IMR-90 (cell line): ENCODE data around the gene SRPRA. TPM values are rescaled to one million over a fixed set of nuclear protein-coding genes. Genes with fewer than 3 reads are reported as not detected.
A peak's percentile ranks its signal among the peaks of the same experiment; 100 is the strongest.

Source experiments
- ATAC-seq: fragments of 200-7000 bp; cut with Tn5 transposase; 2 replicates; pipeline ENCODE4 v1.9.1; 2020; ENCODE audit warnings: low read depth, mild to moderate bottlenecking, moderate library complexity
- BruUV-seq: library from RNA; stranded (reverse); fragments of 400-500 nt; replicated peaks from 2 replicates; lab custom pipeline; 2021; lab: Mats Ljungman, UMichigan
- CTCF ChIA-PET: fragments of 300-600 bp; formaldehyde crosslinking; extraction: SDS; loops from one replicate; lab custom pipeline; 2021; ENCODE audit warnings: antibody characterized with exemption; lab: Yijun Ruan, JAX
- POLR2A ChIA-PET: fragments of 300-600 bp; sonication (Branson Sonifier 250); formaldehyde crosslinking; loops from one replicate; lab custom pipeline; 2022; ENCODE audit warnings: antibody characterized with exemption; ENCODE audit not compliant: unreplicated experiment; lab: Charles Lee
- DNase-seq: peaks from one replicate; pipeline ENCODE4 v3.0.0; 2013
- H2AFZ ChIP-seq: replicated peaks from 2 replicates; pipeline ENCODE3; 2013; ENCODE audit warnings: low read length, mild to moderate bottlenecking; ENCODE audit not compliant: poor library complexity
- H2AK5ac ChIP-seq: 2 replicates; pipeline ENCODE4 v1.6.1; 2013; ENCODE audit warnings: low read depth, low read length, inconsistent platforms
- H2AK9ac ChIP-seq: replicated peaks from 2 replicates; pipeline ENCODE3; 2013; ENCODE audit warnings: mild to moderate bottlenecking, low read depth, low read length, moderate library complexity; ENCODE audit not compliant: poor library complexity
- H2BK120ac ChIP-seq: 2 replicates; pipeline ENCODE4 v1.6.1; 2013; ENCODE audit warnings: low read depth, low read length, inconsistent platforms
- H2BK15ac ChIP-seq: 3 replicates; pipeline ENCODE4 v1.6.1; 2013; ENCODE audit warnings: low read depth, low read length, inconsistent platforms
- H2BK20ac ChIP-seq: 2 replicates; pipeline ENCODE4 v1.6.1; 2013; ENCODE audit warnings: low read depth, mild to moderate bottlenecking, inconsistent platforms, low read length, moderate library complexity
- H2BK5ac ChIP-seq: 2 replicates; pipeline ENCODE4 v1.6.1; 2013; ENCODE audit warnings: mild to moderate bottlenecking, low read depth, low read length, inconsistent platforms; ENCODE audit not compliant: poor library complexity, severe bottlenecking
- H3K14ac ChIP-seq: replicated peaks from 2 replicates; pipeline ENCODE4 v1.6.1; 2013; ENCODE audit warnings: low read depth, low read length, inconsistent platforms
- H3K18ac ChIP-seq: 2 replicates; pipeline ENCODE4 v1.6.1; 2013; ENCODE audit warnings: low read depth, low read length, control low read depth
- H3K23ac ChIP-seq: 2 replicates; pipeline ENCODE4 v1.6.1; 2013; ENCODE audit warnings: low read depth, low read length, inconsistent platforms
- H3K27ac ChIP-seq: 2 replicates; pipeline ENCODE4 v1.5.1; 2013; ENCODE audit warnings: mild to moderate bottlenecking, control low read depth, low read length; ENCODE audit not compliant: insufficient read depth
- H3K27me3 ChIP-seq: 2 replicates; pipeline ENCODE4 v1.6.1; 2013; ENCODE audit warnings: low read length; ENCODE audit not compliant: control insufficient read depth, insufficient read depth
- H3K36me3 ChIP-seq: 2 replicates; pipeline ENCODE4 v1.6.1; 2013; ENCODE audit warnings: low read length, mixed read lengths; ENCODE audit not compliant: control insufficient read depth, insufficient read depth
- H3K4ac ChIP-seq: 2 replicates; pipeline ENCODE4 v1.6.1; 2013; ENCODE audit warnings: low read depth, low read length, inconsistent platforms
- H3K4me1 ChIP-seq: 2 replicates; pipeline ENCODE4 v1.6.1; 2013; ENCODE audit warnings: low read length, mixed read lengths; ENCODE audit not compliant: control insufficient read depth, insufficient read depth
- H3K4me2 ChIP-seq: 2 replicates; pipeline ENCODE4 v1.6.1; 2013; ENCODE audit warnings: low read depth, mild to moderate bottlenecking, control low read depth, low read length, moderate library complexity
- H3K4me3 ChIP-seq: 2 replicates; pipeline ENCODE4 v1.5.1; 2013; ENCODE audit warnings: low read depth, mild to moderate bottlenecking, control low read depth, low read length, moderate library complexity; ENCODE audit not compliant: insufficient read depth
- H3K56ac ChIP-seq: 2 replicates; pipeline ENCODE4 v1.6.1; 2013; ENCODE audit warnings: low read length, inconsistent platforms; ENCODE audit not compliant: insufficient read depth; ENCODE audit errors: extremely low read depth
- H3K79me1 ChIP-seq, 2 experiments: 2 replicates each; pipeline ENCODE4 v1.6.1; 2013; ENCODE audit warnings: low read length in 2 of 2, inconsistent platforms in 1 of 2, low read depth in 1 of 2
- H3K9ac ChIP-seq: 2 replicates; pipeline ENCODE4 v1.6.1; 2013; ENCODE audit warnings: low read depth, low read length, control low read depth
- H3K9me1 ChIP-seq: 2 replicates; pipeline ENCODE4 v1.6.1; 2013; ENCODE audit warnings: low read length, inconsistent platforms; ENCODE audit not compliant: insufficient read depth
- H3K9me3 ChIP-seq: 2 replicates; pipeline ENCODE4 v1.6.1; 2013; ENCODE audit warnings: low read length; ENCODE audit not compliant: control insufficient read depth, insufficient read depth
- H4K20me1 ChIP-seq: 2 replicates; pipeline ENCODE4 v1.6.1; 2013; ENCODE audit warnings: low read length, inconsistent platforms; ENCODE audit not compliant: insufficient read depth
- H4K5ac ChIP-seq: 2 replicates; pipeline ENCODE4 v1.6.1; 2013; ENCODE audit warnings: mild to moderate bottlenecking, low read depth, low read length, control low read depth
- H4K8ac ChIP-seq, 2 experiments: 2 replicates each; pipeline ENCODE4 v1.6.1; 2013; ENCODE audit warnings: low read depth in 2 of 2, low read length in 2 of 2, control low read depth in 1 of 2, inconsistent platforms in 1 of 2
- H4K91ac ChIP-seq: 2 replicates; pipeline ENCODE4 v1.6.1; 2013; ENCODE audit warnings: low read depth, low read length, inconsistent platforms; ENCODE audit not compliant: insufficient read depth
- BHLHE40 ChIP-seq: fragments of 150-350 bp; IDR thresholded peaks from 2 replicates; pipeline ENCODE4 v1.6.1; 2016; ENCODE audit warnings: mild to moderate bottlenecking, low read depth, low read length
- CHD1 ChIP-seq: IDR thresholded peaks from 2 replicates; pipeline ENCODE4 v1.6.1; 2012; ENCODE audit warnings: low read depth, low read length, improper control_type of control experiment
- ELK1 ChIP-seq: fragments of 150-350 bp; IDR thresholded peaks from 2 replicates; pipeline ENCODE4 v1.6.1; 2016; ENCODE audit warnings: low read depth, mild to moderate bottlenecking, low read length, moderate library complexity, borderline replicate concordance
- FOS ChIP-seq: fragments of 150-350 bp; IDR thresholded peaks from 2 replicates; pipeline ENCODE4 v1.6.1; 2016; ENCODE audit warnings: low read depth, low read length
- MAFK ChIP-seq: IDR thresholded peaks from 2 replicates; pipeline ENCODE4 v1.6.1; 2012; ENCODE audit warnings: low read depth, low read length, improper control_type of control experiment
- MXI1 ChIP-seq: IDR thresholded peaks from 2 replicates; pipeline ENCODE4 v1.6.1; 2012; ENCODE audit warnings: low read depth, mild to moderate bottlenecking, low read length, moderate library complexity, borderline replicate concordance
- NFE2L2 ChIP-seq: fragments of 150-350 bp; IDR thresholded peaks from 2 replicates; pipeline ENCODE4 v1.6.1; 2016; ENCODE audit warnings: low read depth, mild to moderate bottlenecking, low read length
- POLR2A ChIP-seq: IDR thresholded peaks from 2 replicates; pipeline ENCODE4 v1.6.1; 2012; ENCODE audit warnings: mild to moderate bottlenecking, low read depth, low read length
- RAD21 ChIP-seq: IDR thresholded peaks from 2 replicates; pipeline ENCODE4 v1.6.1; 2012; ENCODE audit warnings: low read length, improper control_type of control experiment
- RCOR1 ChIP-seq: IDR thresholded peaks from 2 replicates; pipeline ENCODE4 v1.6.1; 2012; ENCODE audit warnings: mild to moderate bottlenecking, low read length, improper control_type of control experiment; ENCODE audit not compliant: insufficient replicate concordance
- SMC3 ChIP-seq: fragments of 150-350 bp; IDR thresholded peaks from 2 replicates; pipeline ENCODE4 v1.6.1; 2016; ENCODE audit warnings: low read depth, mild to moderate bottlenecking, antibody characterized with exemption, low read length, moderate library complexity
- WGBS, 2 experiments: methylation state at CpG; one replicate each; pipeline versions ENCODE4 v1.1.5 to v1.1.7; 2013; ENCODE audit warnings: missing lambda C conversion rate in 2 of 2; ENCODE audit not compliant: insufficient read length in 1 of 2; ENCODE audit errors: extremely low coverage in 2 of 2; 5-methylcytosine and 5-hydroxymethylcytosine counted together
- dilution Hi-C: fragments of 300-500 bp; cut with HindIII; formaldehyde crosslinking; loops from one replicate; pipeline ENCODE4 v1.14.3; 2018; ENCODE audit warnings: low sequenced_read_pairs; ENCODE audit not compliant: unreplicated experiment
- in situ Hi-C: fragments of 300-500 bp; cut with MboI; formaldehyde crosslinking; loops from 3 replicates; pipeline ENCODE4 v1.14.3; 2019; ENCODE audit warnings: low sequenced_read_pairs, inconsistent platforms, mixed read lengths
- intact Hi-C: fragments of 100-400 bp; cut with micrococcal nuclease; formaldehyde crosslinking; loops from 2 replicates; pipeline ENCODE4 v1.10.0; 2022
- polyA plus RNA-seq, 3 experiments: library from polyadenylated mRNA; depleted of rRNA; stranded (reverse); fragments of >200 nt; gene quantifications; 2 replicates each; pipeline ENCODE4 v1.2.3, GENCODE V29; 2012; ENCODE audit warnings: low replicate concordance in 1 of 3
- total RNA-seq: library from RNA; depleted of rRNA; stranded (reverse); fragments of >200 nt; gene quantifications from 2 replicates; pipeline ENCODE4 v1.2.3, GENCODE V29; 2012
- TF ChIP-seq, protein P1 (sequence below): fragments of 150-350 bp; IDR thresholded peaks from 2 replicates; pipeline ENCODE4 v1.6.1; 2017; ENCODE audit warnings: mild to moderate bottlenecking, antibody characterized with exemption, low read length, low read depth

SRPRA gene
- total and polyA plus RNA-seq, 2 of the 4 experiments (the other 2 are of a cell fraction), result 108 to 131 TPM

DNA sequence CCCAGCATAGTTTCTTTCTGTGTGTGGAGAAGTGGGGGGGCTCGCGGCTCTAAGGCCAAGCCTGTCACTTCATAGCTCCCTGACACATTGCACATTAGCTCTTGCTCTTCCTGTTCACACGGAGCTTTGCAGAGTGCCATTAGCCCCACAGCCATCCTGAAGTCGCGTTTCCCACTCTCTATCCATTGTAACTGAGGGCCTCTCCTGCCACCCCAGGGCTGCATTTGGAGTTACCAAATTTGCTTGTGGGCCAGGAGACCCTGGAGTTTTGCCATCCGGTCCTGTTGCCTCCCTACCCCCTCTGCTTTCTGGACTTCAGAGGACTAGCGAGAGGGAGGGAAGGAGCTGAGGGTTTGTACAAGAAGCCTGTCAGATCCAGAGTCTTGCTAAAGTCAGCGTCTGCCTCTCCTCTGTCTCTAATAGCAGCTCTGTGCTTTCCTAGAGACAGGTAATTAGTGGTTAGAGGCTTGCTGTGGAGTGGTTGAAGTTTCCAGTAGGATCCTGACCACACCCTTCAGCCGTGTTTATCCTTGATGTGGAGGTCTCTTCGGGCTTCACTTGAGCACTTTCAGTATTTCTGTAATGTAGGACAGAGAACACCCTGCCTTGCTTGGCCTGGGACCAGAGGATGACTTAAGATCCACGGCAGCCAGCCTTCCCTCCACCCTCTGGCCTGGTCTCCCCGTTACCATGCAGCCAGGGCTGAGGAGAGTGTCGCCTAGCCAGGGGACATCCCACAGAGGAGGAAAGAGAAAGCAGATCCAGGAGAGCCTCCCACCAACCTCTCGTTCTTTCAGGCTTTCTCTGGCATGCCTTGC is 49.3 kb upstream of the SRPRA start (continued):
- TF ChIP-seq, protein P1, sequence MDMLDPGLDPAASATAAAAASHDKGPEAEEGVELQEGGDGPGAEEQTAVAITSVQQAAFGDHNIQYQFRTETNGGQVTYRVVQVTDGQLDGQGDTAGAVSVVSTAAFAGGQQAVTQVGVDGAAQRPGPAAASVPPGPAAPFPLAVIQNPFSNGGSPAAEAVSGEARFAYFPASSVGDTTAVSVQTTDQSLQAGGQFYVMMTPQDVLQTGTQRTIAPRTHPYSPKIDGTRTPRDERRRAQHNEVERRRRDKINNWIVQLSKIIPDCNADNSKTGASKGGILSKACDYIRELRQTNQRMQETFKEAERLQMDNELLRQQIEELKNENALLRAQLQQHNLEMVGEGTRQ, result no peak
- no peak for TF ChIP-seq MAFK

DNA sequence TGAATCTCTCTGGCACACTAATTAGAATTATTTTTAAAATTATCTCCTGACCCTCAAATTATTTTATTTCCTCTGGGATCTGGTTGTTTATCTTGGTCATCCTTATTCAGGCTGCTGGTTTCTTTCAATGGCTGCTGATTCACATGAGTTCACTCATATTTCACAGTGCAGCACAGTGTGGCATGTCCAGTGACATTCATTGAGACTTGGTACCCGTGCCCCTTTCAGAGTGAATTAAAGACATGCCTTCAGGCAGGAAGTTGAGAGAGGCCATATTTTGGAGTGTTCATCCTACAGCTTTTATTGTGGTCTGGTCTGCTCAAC is 48.7 kb upstream of the SRPRA start:
- ChIA-PET CTCF (no interaction called here), POLR2A (interaction anchor here (0.6 kb wide), 2 partner anchors 639 to 1316 kb away, joined by 7 read pairs; no protein-coding TSS in a partner anchor)
- intact Hi-C loops (loop anchor here (10.0 kb wide), 2 partner anchors 287 to 1177 kb away; no protein-coding TSS in a partner anchor), dilution Hi-C loops (no loop called here), in situ Hi-C loops (loop anchor here (10.0 to 25.0 kb wide), 3 partner anchors 97 to 1020 kb away; no protein-coding TSS in a partner anchor)
- Histone ChIP-seq H3K23ac (peak overlapping the region; percentile 78; the same call in 1 of the 2 replicates), H2AK5ac (peak overlapping the region; percentile 78; the same call in 1 of the 2 replicates), H3K9me1 (peaks cover 18% of the 10 kb centered on the region), H4K8ac (peak overlapping the region; percentile 71 to 86), H3K79me1 (peaks cover 4 to 18% of the 10 kb centered on the region in 2 experiments; a peak in 3 of 4 replicates), H4K5ac (peak overlapping the region; percentile 58), H2BK120ac (peak overlapping the region; percentile 78), H4K91ac (peak overlapping the region; percentile 96), H3K18ac (peak overlapping the region; percentile 77), H3K27ac (peak overlapping the region; percentile 92), H3K27me3 (no peaks in the 10 kb centered on the region), H3K4me1 (peaks cover 18% of the 10 kb centered on the region), H2AFZ (peak overlapping the region; percentile 91), H3K9me3 (no peaks in the 10 kb centered on the region), H3K4ac (peak overlapping the region; percentile 85), H3K14ac (peak overlapping the region; percentile 61), H3K36me3 (peaks cover 1% of the 10 kb centered on the region; the same call in 1 of the 2 replicates), H3K9ac (peak overlapping the region; percentile 78), H2BK20ac (peak overlapping the region; percentile 71), H3K56ac (peak overlapping the region; percentile 92; the same call in 1 of the 2 replicates), H2AK9ac (peak overlapping the region; percentile 98), H2BK15ac (peak overlapping the region; percentile 96; the same call in 2 of the 3 replicates), H2BK5ac (peak overlapping the region; percentile 93), H3K4me3 (no peak overlapping the region), H4K20me1 (no peaks in the 10 kb centered on the region), H3K4me2 (peak overlapping the region; percentile 85)
- WGBS, 2 experiments, result 0% methylated on average over 1 of the region's 1 CpG; no CpG with 5 or more reads in 1 of the 2 experiments
- BruUV-seq, result no TSS peak
- no peak; the same call in 1 of the 2 replicates for ATAC-seq
- peak; percentile 25 for DNase-seq
- TF ChIP-seq CHD1 (no peak), FOS (no peak), ELK1 (no peak), RCOR1 (no peak), POLR2A (no peak), BHLHE40 (no peak), MXI1 (no peak), NFE2L2 (no peak), SMC3 (no peak), MAFK (no peak), RAD21 (no peak)
- TF ChIP-seq, protein P1, result no peak
